ENCODE results near the gene TEX12. TPM values are rescaled to one million over a fixed set of nuclear protein-coding genes. Genes with fewer than 3 reads are reported as not detected.
"Not testable (repeated sequence)": the region's sequence is repeated elsewhere in the genome, so short reads cannot be mapped to it uniquely, and the experiment has no call there.

The TEX12 gene
- total RNA-seq, 1 donor from 2014 or later: not detected

DNA sequence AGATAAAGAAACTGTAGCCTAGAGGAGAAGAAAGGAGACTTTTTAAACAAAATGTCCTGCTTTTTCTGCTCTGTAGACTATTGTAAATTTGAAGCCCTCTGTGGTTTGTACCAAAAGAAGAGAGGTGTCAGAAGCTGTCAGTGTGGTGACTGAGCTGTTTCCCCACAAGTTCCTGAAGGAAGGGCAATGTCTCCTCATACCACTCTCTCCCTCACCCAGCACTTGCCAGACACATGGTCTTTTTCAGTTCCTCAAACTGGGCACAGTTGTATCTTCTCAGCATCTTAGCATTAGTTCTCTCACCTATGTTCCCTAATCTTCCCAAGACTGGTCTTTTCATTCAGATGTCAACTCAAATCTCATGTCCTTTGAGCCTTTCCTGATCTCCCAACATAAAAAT is 12.4 kb downstream of the TEX12 start:
- DNase-seq (ENCODE audit: extremely low spot score in 2 of 2): no peak
- no peak overlapping the region for H3K4me3 ChIP-seq
- H3K4me1 ChIP-seq: peaks cover 13% of the 10 kb centered on the region
- H3K27me3 ChIP-seq: no peaks in the 10 kb centered on the region
- no peaks in the 10 kb centered on the region for H3K9me3 ChIP-seq
- no peak overlapping the region for H3K27ac ChIP-seq
- no peaks in the 10 kb centered on the region for H3K36me3 ChIP-seq
- intact Hi-C loops (cut with DNase I): no loop called here
- TF ChIP-seq, protein P1, sequence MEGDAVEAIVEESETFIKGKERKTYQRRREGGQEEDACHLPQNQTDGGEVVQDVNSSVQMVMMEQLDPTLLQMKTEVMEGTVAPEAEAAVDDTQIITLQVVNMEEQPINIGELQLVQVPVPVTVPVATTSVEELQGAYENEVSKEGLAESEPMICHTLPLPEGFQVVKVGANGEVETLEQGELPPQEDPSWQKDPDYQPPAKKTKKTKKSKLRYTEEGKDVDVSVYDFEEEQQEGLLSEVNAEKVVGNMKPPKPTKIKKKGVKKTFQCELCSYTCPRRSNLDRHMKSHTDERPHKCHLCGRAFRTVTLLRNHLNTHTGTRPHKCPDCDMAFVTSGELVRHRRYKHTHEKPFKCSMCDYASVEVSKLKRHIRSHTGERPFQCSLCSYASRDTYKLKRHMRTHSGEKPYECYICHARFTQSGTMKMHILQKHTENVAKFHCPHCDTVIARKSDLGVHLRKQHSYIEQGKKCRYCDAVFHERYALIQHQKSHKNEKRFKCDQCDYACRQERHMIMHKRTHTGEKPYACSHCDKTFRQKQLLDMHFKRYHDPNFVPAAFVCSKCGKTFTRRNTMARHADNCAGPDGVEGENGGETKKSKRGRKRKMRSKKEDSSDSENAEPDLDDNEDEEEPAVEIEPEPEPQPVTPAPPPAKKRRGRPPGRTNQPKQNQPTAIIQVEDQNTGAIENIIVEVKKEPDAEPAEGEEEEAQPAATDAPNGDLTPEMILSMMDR (IDR thresholded peaks at IDR 0.05): no peak
- TF ChIP-seq POLR2A (IDR thresholded peaks at IDR 0.05): no peak

DNA sequence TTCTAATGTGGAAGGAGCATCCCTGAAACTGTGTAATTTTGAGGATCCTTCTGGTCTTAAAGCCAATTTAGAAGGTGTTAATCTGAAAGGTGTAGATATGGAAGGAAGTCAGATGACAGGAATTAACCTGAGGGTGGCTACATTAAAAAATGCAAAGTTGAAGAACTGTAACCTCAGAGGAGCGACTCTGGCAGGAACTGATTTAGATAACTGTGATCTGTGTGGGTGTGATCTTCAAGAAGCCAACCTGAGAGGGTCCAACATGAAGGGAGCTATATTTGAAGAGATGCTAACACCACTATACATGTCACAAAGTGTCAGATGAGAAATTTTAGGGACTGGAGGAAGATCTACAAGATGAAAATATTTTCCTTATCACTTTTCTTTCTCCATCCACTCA is 15.7 kb downstream of the TEX12 start:
- Histone ChIP-seq H3K36me3 (no peaks in the 10 kb centered on the region), H3K9me3 (no peaks in the 10 kb centered on the region), H3K4me3 (no peak overlapping the region), H3K27me3 (no peaks in the 10 kb centered on the region), H3K27ac (no peak overlapping the region), H3K4me1 (no peaks in the 10 kb centered on the region)
- intact Hi-C loops (cut with DNase I): no loop called here
- DNase-seq (ENCODE audit: extremely low spot score in 2 of 2): no peak
- no peak for TF ChIP-seq POLR2AphosphoS5 (IDR thresholded peaks at IDR 0.05; ENCODE audit: insufficient read depth in 1 of 2, low read depth in 1 of 2)
- TF ChIP-seq POLR2A (IDR thresholded peaks at IDR 0.05): no peak
- TF ChIP-seq, protein P1 (IDR thresholded peaks at IDR 0.05): no peak

DNA sequence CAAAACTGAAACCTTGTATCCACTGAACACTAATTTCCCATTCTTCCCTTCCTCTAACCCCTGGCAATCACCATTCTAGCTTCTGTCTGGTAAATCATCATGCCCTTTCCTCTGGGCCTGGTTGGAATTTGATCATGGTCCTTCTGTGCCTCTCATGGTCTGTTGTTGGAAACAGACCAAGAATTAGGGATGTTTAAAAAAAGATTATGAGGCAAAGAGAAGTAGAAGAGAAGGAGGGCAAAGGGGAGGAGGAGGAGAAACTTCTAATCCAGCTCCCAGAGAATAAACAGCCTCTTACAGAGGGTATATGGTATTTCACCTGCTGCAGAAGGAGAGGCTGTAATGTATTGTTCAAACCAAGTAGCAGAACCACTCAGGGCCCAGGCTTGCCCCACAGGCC is 18.7 kb downstream of the TEX12 start:
- intact Hi-C loops (cut with DNase I): no loop called here
- TF ChIP-seq POLR2AphosphoS5 (IDR thresholded peaks at IDR 0.05; ENCODE audit: insufficient read depth in 1 of 2, low read depth in 1 of 2) (no peak), POLR2A (IDR thresholded peaks at IDR 0.05) (no peak)
- TF ChIP-seq, protein P1 (IDR thresholded peaks at IDR 0.05): no peak
- Histone ChIP-seq H3K27ac (no peak overlapping the region), H3K4me3 (no peak overlapping the region), H3K36me3 (no peaks in the 10 kb centered on the region), H3K4me1 (no peaks in the 10 kb centered on the region), H3K9me3 (no peaks in the 10 kb centered on the region), H3K27me3 (no peaks in the 10 kb centered on the region)
- no peak for DNase-seq (ENCODE audit: extremely low spot score in 2 of 2)

DNA sequence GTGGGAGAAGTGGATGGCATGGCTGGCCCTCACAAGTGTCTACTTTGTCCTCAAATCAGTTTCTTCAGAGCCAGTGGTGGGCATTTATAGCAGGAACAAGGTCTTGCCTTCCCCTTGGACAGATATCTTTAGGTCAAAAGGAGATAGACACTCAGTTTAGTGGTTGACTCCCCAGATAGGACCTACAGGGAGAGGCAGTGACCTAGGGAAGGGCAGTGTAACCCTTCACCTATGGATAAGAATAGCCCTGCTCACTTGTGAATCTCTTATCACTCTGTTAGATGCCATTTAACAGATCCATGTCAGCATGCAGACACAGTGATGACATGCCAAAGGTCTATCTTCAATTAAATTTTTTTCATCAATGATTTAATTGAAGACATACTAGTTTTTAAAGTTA is 19.1 kb downstream of the TEX12 start:
- intact Hi-C loops (cut with DNase I): no loop called here
- Histone ChIP-seq H3K36me3 (no peaks in the 10 kb centered on the region), H3K4me1 (no peaks in the 10 kb centered on the region), H3K9me3 (no peaks in the 10 kb centered on the region), H3K27ac (no peak overlapping the region), H3K4me3 (no peak overlapping the region), H3K27me3 (no peaks in the 10 kb centered on the region)
- DNase-seq (ENCODE audit: extremely low spot score in 2 of 2): no peak
- TF ChIP-seq POLR2AphosphoS5 (IDR thresholded peaks at IDR 0.05; ENCODE audit: insufficient read depth in 1 of 2, low read depth in 1 of 2) (no peak), POLR2A (IDR thresholded peaks at IDR 0.05) (no peak)
- TF ChIP-seq, protein P1 (IDR thresholded peaks at IDR 0.05): no peak

DNA sequence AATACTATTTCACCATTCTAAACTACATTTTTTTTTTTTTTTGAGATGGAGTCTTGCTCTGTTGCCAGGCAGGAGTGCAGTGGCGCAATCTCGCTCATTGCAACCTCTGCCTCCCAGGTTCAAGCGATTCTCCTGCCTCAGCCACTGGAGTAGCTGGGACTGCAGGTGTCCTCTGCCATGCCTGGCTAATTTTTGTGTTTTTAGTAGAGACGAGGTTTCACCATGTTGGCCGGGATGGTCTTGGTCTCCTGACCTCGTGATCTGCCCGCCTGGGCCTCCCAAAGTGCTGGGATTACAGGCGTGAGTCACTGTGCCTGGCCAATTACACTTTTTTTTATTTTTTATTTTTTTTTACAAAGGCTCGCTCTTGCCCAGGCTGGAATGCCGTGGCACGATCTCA is 27.9 kb downstream of the TEX12 start:
- intact Hi-C loops (cut with DNase I); H3K4me1 ChIP-seq; H3K4me3 ChIP-seq; H3K9me3 ChIP-seq; H3K27me3 ChIP-seq; H3K27ac ChIP-seq; H3K36me3 ChIP-seq; DNase-seq (ENCODE audit: extremely low spot score in 2 of 2): not testable (repeated sequence)

DNA sequence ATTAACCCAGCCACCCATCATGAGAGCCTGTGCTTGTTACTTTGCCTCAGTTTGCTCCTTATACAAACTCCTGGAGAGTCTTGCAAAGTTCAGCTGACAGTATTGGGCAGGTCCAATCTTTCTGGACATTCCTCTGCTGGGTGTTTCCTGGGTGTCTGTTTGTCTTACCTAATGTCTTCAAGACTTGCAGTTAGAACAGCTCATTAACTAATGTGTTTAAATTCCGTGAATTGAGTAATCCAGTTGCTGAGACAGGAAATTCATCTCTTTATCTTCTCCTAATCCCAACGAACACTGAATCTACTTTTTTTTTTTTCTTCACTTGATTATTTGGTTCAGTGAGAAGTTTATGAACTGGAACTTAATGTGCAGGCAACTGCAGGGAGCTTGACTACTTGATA is 28.8 kb downstream of the TEX12 start:
- no peaks in the 10 kb centered on the region for H3K36me3 ChIP-seq
- intact Hi-C loops (cut with DNase I): no loop called here
- DNase-seq (ENCODE audit: extremely low spot score in 2 of 2): no peak
- no peaks in the 10 kb centered on the region for H3K27me3 ChIP-seq
- TF ChIP-seq POLR2A (IDR thresholded peaks at IDR 0.05): no peak
- TF ChIP-seq, protein P1 (IDR thresholded peaks at IDR 0.05): no peak
- peak in 1 of 2 donors; percentile 63 for TF ChIP-seq POLR2AphosphoS5 (IDR thresholded peaks at IDR 0.05; ENCODE audit: insufficient read depth in 1 of 2, low read depth in 1 of 2)
- no peak overlapping the region for H3K27ac ChIP-seq
- no peaks in the 10 kb centered on the region for H3K9me3 ChIP-seq
- H3K4me1 ChIP-seq: peaks cover 6% of the 10 kb centered on the region
- H3K4me3 ChIP-seq: no peak overlapping the region

All from vagina (tissue), 2 donors.